ENCODE data around the gene OR10J1. TPM values are rescaled to one million over a fixed set of nuclear protein-coding genes. Genes with fewer than 3 reads are reported as not detected.

Gene OR10J1
- total RNA-seq, 2 donors from 2014 or later: not detected

GRCh38 chr1:159459551-159459950 lies 20.0 kb downstream of the OR10J1 start:
- Mint-ChIP-seq H3K4me3 (no peak overlapping the region), H3K36me3 (ENCODE audit: low read depth) (no peaks in the 10 kb centered on the region), H3K27me3 (no peaks in the 10 kb centered on the region), H3K4me1 (no peaks in the 10 kb centered on the region), H3K9me3 (peaks cover 12% of the 10 kb centered on the region), H3K27ac (no peak overlapping the region)
- ATAC-seq (replicated peaks): no peak

GRCh38 chr1:159465191-159465603 lies 25.7 kb downstream of the OR10J1 start:
- H3K9me3 Mint-ChIP-seq: peaks cover 12% of the 10 kb centered on the region
- H3K4me3 Mint-ChIP-seq: no peak overlapping the region
- ATAC-seq (replicated peaks): no peak
- no peaks in the 10 kb centered on the region for H3K36me3 Mint-ChIP-seq (ENCODE audit: low read depth)
- H3K27me3 Mint-ChIP-seq: peaks cover 12% of the 10 kb centered on the region
- H3K4me1 Mint-ChIP-seq: no peaks in the 10 kb centered on the region
- no peak overlapping the region for H3K27ac Mint-ChIP-seq

GRCh38 chr1:159468321-159468720 lies 28.8 kb downstream of the OR10J1 start:
- no peaks in the 10 kb centered on the region for H3K36me3 Mint-ChIP-seq (ENCODE audit: low read depth)
- ATAC-seq (replicated peaks): no peak
- H3K27me3 Mint-ChIP-seq: peaks cover 20% of the 10 kb centered on the region
- peaks cover 4% of the 10 kb centered on the region for H3K9me3 Mint-ChIP-seq
- no peak overlapping the region for H3K27ac Mint-ChIP-seq
- H3K4me3 Mint-ChIP-seq: no peak overlapping the region
- no peaks in the 10 kb centered on the region for H3K4me1 Mint-ChIP-seq

GRCh38 chr1:159469921-159470533 lies 30.5 kb downstream of the OR10J1 start:
- Mint-ChIP-seq H3K27ac (no peak overlapping the region), H3K4me1 (no peaks in the 10 kb centered on the region), H3K9me3 (peaks cover 4% of the 10 kb centered on the region), H3K4me3 (no peak overlapping the region), H3K36me3 (ENCODE audit: low read depth) (no peaks in the 10 kb centered on the region), H3K27me3 (peaks cover 22% of the 10 kb centered on the region)
- no peak for ATAC-seq (replicated peaks)

GRCh38 chr1:159473335-159473734 lies 33.8 kb downstream of the OR10J1 start:
- Mint-ChIP-seq H3K27ac (no peak overlapping the region), H3K4me1 (no peaks in the 10 kb centered on the region), H3K27me3 (peaks cover 13% of the 10 kb centered on the region), H3K9me3 (peaks cover 4% of the 10 kb centered on the region), H3K4me3 (no peak overlapping the region), H3K36me3 (ENCODE audit: low read depth) (no peaks in the 10 kb centered on the region)
- no peak for ATAC-seq (replicated peaks)

DNA sequence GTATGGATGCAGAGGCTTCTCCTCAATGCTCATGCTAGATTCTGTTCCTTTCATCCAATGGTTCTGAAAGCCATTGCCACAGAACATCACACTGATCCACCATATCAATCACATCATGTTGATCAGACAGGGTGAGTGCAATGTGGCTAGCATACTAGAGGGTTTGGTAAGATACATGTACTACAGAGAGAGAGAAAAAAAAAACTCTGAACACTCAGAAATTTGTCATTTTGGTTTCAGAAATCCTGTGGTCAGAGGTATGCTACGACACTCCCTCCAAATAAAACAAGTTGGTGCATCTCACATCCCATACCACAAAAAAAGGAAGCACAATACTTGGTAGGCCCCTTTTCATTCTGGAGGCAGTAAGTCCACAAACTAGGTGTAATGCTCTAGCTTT lies 35.4 kb downstream of the OR10J1 start:
- Mint-ChIP-seq H3K27me3 (peaks cover 10% of the 10 kb centered on the region), H3K4me3 (no peak overlapping the region), H3K9me3 (peaks cover 4% of the 10 kb centered on the region), H3K27ac (no peak overlapping the region), H3K4me1 (no peaks in the 10 kb centered on the region), H3K36me3 (ENCODE audit: low read depth) (no peaks in the 10 kb centered on the region)
- ATAC-seq (replicated peaks): no peak

GRCh38 chr1:159483501-159483900 lies 44.0 kb downstream of the OR10J1 start:
- Mint-ChIP-seq H3K4me3 (no peak overlapping the region), H3K27ac (no peak overlapping the region), H3K9me3 (peaks cover 7% of the 10 kb centered on the region), H3K4me1 (no peaks in the 10 kb centered on the region), H3K36me3 (ENCODE audit: low read depth) (no peaks in the 10 kb centered on the region), H3K27me3 (peaks cover 18% of the 10 kb centered on the region)
- ATAC-seq (replicated peaks): no peak

Other genes starting within 250 kb of the OR10J1 start
- not detected for gene ACKR1, start 234.8 kb upstream of the OR10J1 start, total RNA-seq
- not detected for gene FCER1A, start 137.4 kb upstream of the OR10J1 start, total RNA-seq
- gene OR10J4, start 7.5 kb upstream of the OR10J1 start, total RNA-seq: not detected
- not detected for gene OR10J5, start 96.3 kb downstream of the OR10J1 start, total RNA-seq
- not detected for gene APCS, start 148.1 kb downstream of the OR10J1 start, total RNA-seq

All from activated T-helper 17 cell treated with anti-CD3 and anti-CD28 coated beads, Interleukin-2, amount 50 U/mL, for 72 hours (primary cell).